Spinal cord (tissue), 10 donors: ENCODE results near the gene SLC25A42. TPM values are rescaled to one million over a fixed set of nuclear protein-coding genes. Genes with fewer than 3 reads are reported as not detected.
A peak's percentile ranks its signal among the peaks of the same experiment; 100 is the strongest.
"Not testable (repeated sequence)": the region's sequence is repeated elsewhere in the genome, so short reads cannot be mapped to it uniquely, and the experiment has no call there.

Source experiments
- DNase-seq, 6 donors: peaks; one replicate each; pipeline versions ENCODE4 v3.0.0 to v3.0.0-alpha.2; 2013 to 2015; ENCODE audit warnings: low spot score in 6 of 6, low read depth in 4 of 6
- H3K27ac ChIP-seq: one replicate; pipeline ENCODE4 v1.5.1; 2013; ENCODE audit warnings: low read depth, low read length, control low read depth
- H3K27me3 ChIP-seq: one replicate; pipeline ENCODE4 v1.6.1; 2013; ENCODE audit warnings: low read length; ENCODE audit not compliant: control insufficient read depth, insufficient read depth
- H3K36me3 ChIP-seq: one replicate; pipeline ENCODE4 v1.6.1; 2013; ENCODE audit warnings: low read length; ENCODE audit not compliant: control insufficient read depth, insufficient read depth
- H3K4me1 ChIP-seq: one replicate; pipeline ENCODE4 v1.6.1; 2013; ENCODE audit warnings: low read length; ENCODE audit not compliant: control insufficient read depth, insufficient read depth
- H3K4me3 ChIP-seq: one replicate; pipeline ENCODE4 v1.5.1; 2013; ENCODE audit warnings: low read depth, low read length, control low read depth
- H3K9me3 ChIP-seq: one replicate; pipeline ENCODE4 v1.6.1; 2013; ENCODE audit warnings: low read length; ENCODE audit not compliant: control insufficient read depth, insufficient read depth
- WGBS: methylation state at CpG from one replicate; pipeline ENCODE4 v1.1.5; 2013; ENCODE audit warnings: missing lambda C conversion rate; ENCODE audit not compliant: insufficient coverage; 5-methylcytosine and 5-hydroxymethylcytosine counted together
- polyA plus RNA-seq, 2 donors: library from polyadenylated mRNA; unstranded; fragments of 120-200 nt; gene quantifications; one replicate each; pipeline ENCODE4 v1.2.1, GENCODE V29; 2013; ENCODE audit not compliant: insufficient read length in 2 of 2
- total RNA-seq, 2 donors: library from RNA; depleted of rRNA in 1 of 2; stranded (reverse); fragments of 120-200 nt in 1 of 2; fragments of >200 nt in 1 of 2; gene quantifications; one replicate each; pipeline versions ENCODE4 v1.2.3 to v1.2.4, GENCODE V29; 2013 to 2014
- donor health status: healthy.

Gene SLC25A42
- total and polyA plus RNA-seq, 4 donors: 7.6 to 25.0 (median 14.8) TPM

DNA sequence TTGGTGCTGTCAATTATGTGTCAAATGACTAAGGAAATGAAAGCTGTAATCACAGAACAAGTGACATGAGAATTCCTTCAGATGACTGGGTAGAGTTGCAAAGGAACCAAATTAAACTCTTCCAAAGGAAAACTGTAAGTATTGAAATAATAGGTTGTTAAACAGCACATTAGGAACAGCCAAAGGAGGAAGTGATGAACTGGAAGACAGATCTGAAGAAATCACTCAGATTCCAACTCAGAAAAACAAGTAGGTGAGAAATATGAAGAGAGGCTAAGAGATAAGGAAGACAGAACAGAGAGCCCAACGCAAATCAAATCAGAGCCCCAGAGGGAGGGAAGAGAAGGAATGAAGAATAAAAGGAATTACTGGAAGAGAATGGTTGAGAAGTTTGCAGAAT is 59.1 kb downstream of the SLC25A42 start:
- Histone ChIP-seq H3K4me3 (no peak overlapping the region), H3K36me3 (peaks cover 37% of the 10 kb centered on the region), H3K27ac (no peak overlapping the region), H3K27me3 (no peaks in the 10 kb centered on the region), H3K9me3 (no peaks in the 10 kb centered on the region), H3K4me1 (peaks cover 15% of the 10 kb centered on the region)
- WGBS: no CpG with 5 or more reads among the region's 1 CpG
- DNase-seq: no peak

DNA sequence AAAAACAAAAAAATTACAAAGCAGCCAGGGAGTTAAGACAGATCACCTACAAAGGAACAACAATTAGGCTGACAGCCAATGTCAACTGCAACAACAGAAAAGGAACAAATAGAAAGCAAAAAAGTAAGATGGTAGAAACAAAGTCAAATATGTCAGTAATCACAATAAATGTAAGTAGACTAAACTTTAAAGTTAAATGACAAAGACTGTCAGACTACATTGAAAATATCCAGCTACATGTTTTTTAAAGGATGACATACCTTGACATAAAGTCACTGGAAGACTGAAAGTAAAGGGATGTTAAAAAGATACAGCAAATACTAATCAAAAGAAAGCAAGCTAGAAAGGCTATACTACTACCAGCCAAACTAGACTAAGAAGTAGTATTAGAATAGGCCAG is 59.6 kb downstream of the SLC25A42 start:
- H3K27me3 ChIP-seq: no peaks in the 10 kb centered on the region
- DNase-seq: no peak
- peaks cover 15% of the 10 kb centered on the region for H3K4me1 ChIP-seq
- H3K36me3 ChIP-seq: peaks cover 36% of the 10 kb centered on the region
- H3K4me3 ChIP-seq: no peak overlapping the region
- H3K9me3 ChIP-seq: no peaks in the 10 kb centered on the region
- H3K27ac ChIP-seq: no peak overlapping the region

GRCh38 chr19:19126102-19126501 is 62.3 kb downstream of the SLC25A42 start:
- H3K36me3 ChIP-seq: peaks cover 20% of the 10 kb centered on the region
- WGBS: 96% methylated on average over 3 of the region's 6 CpGs
- H3K4me1 ChIP-seq: no peaks in the 10 kb centered on the region
- DNase-seq: no peak
- H3K9me3 ChIP-seq: no peaks in the 10 kb centered on the region
- no peaks in the 10 kb centered on the region for H3K27me3 ChIP-seq
- no peak overlapping the region for H3K27ac ChIP-seq
- H3K4me3 ChIP-seq: no peak overlapping the region

GRCh38 chr19:19131989-19132388 is 68.2 kb downstream of the SLC25A42 start:
- WGBS: 82% methylated on average over 3 of the region's 3 CpGs
- no peaks in the 10 kb centered on the region for H3K27me3 ChIP-seq
- peaks cover 2% of the 10 kb centered on the region for H3K9me3 ChIP-seq
- H3K27ac ChIP-seq: no peak overlapping the region
- peaks cover 8% of the 10 kb centered on the region for H3K4me1 ChIP-seq
- no peak for DNase-seq
- no peak overlapping the region for H3K4me3 ChIP-seq
- H3K36me3 ChIP-seq: peaks cover 26% of the 10 kb centered on the region

- WGBS: 96% methylated on average over 12 of the region's 12 CpGs
- no peak overlapping the region for H3K4me3 ChIP-seq
These were observed 69.1 kb downstream of the SLC25A42 start for GRCh38 chr19:19132912-19133311.

DNA sequence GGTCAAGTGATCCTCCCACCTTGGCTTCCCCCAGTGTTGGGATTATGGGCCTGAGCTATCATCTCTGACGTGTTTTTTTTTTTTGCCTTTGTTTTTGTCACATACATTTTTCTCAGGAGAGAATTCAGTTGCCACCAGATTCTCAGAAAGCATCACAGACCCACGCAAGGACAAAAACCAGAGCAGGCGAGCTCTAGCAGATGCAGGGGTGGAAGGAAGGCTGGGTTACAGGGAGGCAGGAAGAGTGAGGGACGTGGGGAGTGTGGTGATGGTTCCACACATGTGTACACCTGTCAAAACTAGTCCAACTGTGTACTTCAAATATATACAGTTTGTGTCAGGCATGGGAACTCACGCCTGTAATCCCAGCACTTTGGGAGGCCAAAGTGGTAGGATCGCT is 70.2 kb downstream of the SLC25A42 start:
- no peaks in the 10 kb centered on the region for H3K27me3 ChIP-seq
- DNase-seq: no peak
- H3K4me3 ChIP-seq: no peak overlapping the region
- peaks cover 20% of the 10 kb centered on the region for H3K4me1 ChIP-seq
- no CpG with 5 or more reads among the region's 6 CpGs for WGBS
- peaks cover 2% of the 10 kb centered on the region for H3K9me3 ChIP-seq
- H3K36me3 ChIP-seq: peaks cover 26% of the 10 kb centered on the region
- H3K27ac ChIP-seq: no peak overlapping the region

More at GRCh38 chr19:19132912-19133311, 69.1 kb downstream of the SLC25A42 start:
- peaks cover 26% of the 10 kb centered on the region for H3K36me3 ChIP-seq
- peaks cover 17% of the 10 kb centered on the region for H3K4me1 ChIP-seq
- no peaks in the 10 kb centered on the region for H3K27me3 ChIP-seq
- H3K9me3 ChIP-seq: peaks cover 2% of the 10 kb centered on the region
- H3K27ac ChIP-seq: no peak overlapping the region
- no peak for DNase-seq

GRCh38 chr19:19134687-19135158 is 70.9 kb downstream of the SLC25A42 start:
- H3K9me3 ChIP-seq: peaks cover 2% of the 10 kb centered on the region
- H3K27ac ChIP-seq: no peak overlapping the region
- no peak for DNase-seq
- peaks cover 20% of the 10 kb centered on the region for H3K4me1 ChIP-seq
- H3K4me3 ChIP-seq: no peak overlapping the region
- 14% methylated on average over 13 of the region's 21 CpGs for WGBS
- no peaks in the 10 kb centered on the region for H3K27me3 ChIP-seq
- H3K36me3 ChIP-seq: peaks cover 22% of the 10 kb centered on the region

GRCh38 chr19:19135713-19136112 is 71.9 kb downstream of the SLC25A42 start:
- not testable (repeated sequence) for H3K9me3 ChIP-seq, DNase-seq, H3K27ac ChIP-seq, H3K4me3 ChIP-seq, H3K27me3 ChIP-seq
- Histone ChIP-seq H3K36me3 (peaks cover 16% of the 10 kb centered on the region), H3K4me1 (peaks cover 20% of the 10 kb centered on the region)
- WGBS: no CpG with 5 or more reads among the region's 6 CpGs

- no peaks in the 10 kb centered on the region for H3K9me3 ChIP-seq
- H3K27me3 ChIP-seq: no peaks in the 10 kb centered on the region
- H3K27ac ChIP-seq: no peak overlapping the region
- no peak for DNase-seq
- H3K36me3 ChIP-seq: peaks cover 8% of the 10 kb centered on the region
- H3K4me3 ChIP-seq: peak overlapping the region; percentile 83
- 7% methylated on average over 23 of the region's 25 CpGs for WGBS
- H3K4me1 ChIP-seq: peaks cover 20% of the 10 kb centered on the region
These were observed 73.8 kb downstream of the SLC25A42 start for GRCh38 chr19:19137556-19138108.

DNA sequence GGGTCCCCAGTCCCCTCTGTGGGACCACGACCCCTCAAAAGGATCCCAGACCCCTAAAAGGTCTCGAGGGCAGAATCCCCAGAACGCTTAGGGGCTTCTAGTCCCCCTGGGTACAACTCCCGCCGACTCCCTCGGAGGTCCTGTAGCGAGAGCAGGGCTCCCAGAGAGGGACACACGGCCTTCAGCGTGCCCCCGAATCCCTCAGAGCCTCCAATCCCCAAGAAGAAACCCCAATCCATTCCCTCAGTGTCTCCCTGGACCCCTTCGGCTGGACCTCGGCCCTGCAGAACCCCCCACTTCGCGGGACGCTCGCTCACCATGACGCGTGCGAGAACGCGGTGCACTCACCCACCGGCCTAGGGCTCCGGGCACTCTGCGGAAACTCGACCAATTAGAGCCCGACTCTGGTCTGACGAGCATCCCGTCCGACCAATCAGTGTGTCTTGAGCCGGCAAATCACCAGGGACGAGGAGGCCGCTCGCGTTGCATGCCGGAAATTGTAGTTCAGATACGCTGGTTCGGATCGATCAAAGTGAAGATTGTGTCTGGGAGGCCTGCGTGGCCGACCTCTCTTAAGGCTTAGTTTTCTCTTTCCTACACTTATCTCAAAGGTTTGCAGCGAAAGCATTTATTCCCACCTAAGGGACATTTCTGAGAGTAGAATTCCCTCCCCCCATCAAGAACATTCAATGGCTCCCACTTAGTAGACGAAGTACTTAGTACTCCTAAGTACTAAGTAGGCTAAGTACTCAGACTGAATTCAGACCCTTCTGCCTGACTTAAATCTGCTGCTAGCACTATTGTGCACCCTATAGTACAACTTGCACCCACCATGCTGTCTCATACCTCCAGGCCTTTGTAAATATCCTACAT is 74.6 kb downstream of the SLC25A42 start, which contains the start of gene TMEM161A:
TMEM161A (minus strand) TSS at position 370 of the 873 bp plus-strand sequence; CDS start at position 320, 50 bp downstream.
- H3K36me3 ChIP-seq: peaks cover 3% of the 10 kb centered on the region
- no peaks in the 10 kb centered on the region for H3K9me3 ChIP-seq
- H3K27me3 ChIP-seq: no peaks in the 10 kb centered on the region
- H3K27ac ChIP-seq: no peak within 1 kb of the TSS
- peak; percentile 95 to 100 (median 97) for DNase-seq
- WGBS: 3% methylated on average over 40 of the region's 42 CpGs
- H3K4me1 ChIP-seq: peaks cover 20% of the 10 kb centered on the region
- peak within 1 kb of the TSS; percentile 83 for H3K4me3 ChIP-seq
